HG03175 (cell line): ENCODE results near the gene ZFP36.
"Not testable (repeated sequence)": the region's sequence is repeated elsewhere in the genome, so short reads cannot be mapped to it uniquely, and the experiment has no call there.

Experiments
- ATAC-seq: cut with Tn5 transposase; IDR thresholded peaks from one replicate; pipeline ENCODE4 v1.9.1; 2021; ENCODE audit warnings: mild to moderate bottlenecking, moderate library complexity; ENCODE audit not compliant: unreplicated experiment

Gene ZFP36

GRCh38 chr19:39444598-39445195 is 38.0 kb downstream of the ZFP36 start:
- no peak for ATAC-seq

GRCh38 chr19:39445196-39446111 is 38.8 kb downstream of the ZFP36 start, which contains the start of gene SUPT5H:
SUPT5H (plus strand) TSS chr19:39445582; CDS start chr19:39445891, 309 bp downstream.
- ATAC-seq = peak; percentile 83

GRCh38 chr19:39446365-39447084 is 39.9 kb downstream of the ZFP36 start:
- ATAC-seq = no peak

- ATAC-seq = peak; percentile 39
Observed at GRCh38 chr19:39448271-39448670, 41.6 kb downstream of the ZFP36 start.

- ATAC-seq = no peak
Observed at GRCh38 chr19:39449116-39449797, 42.6 kb downstream of the ZFP36 start.

GRCh38 chr19:39451257-39451656 is 44.6 kb downstream of the ZFP36 start:
- not testable (repeated sequence) for ATAC-seq
